DMS114 treated with DMSO at 0.1 percent for 48 hours (cell line): Measurements from ENCODE around the gene PHYKPL.
A peak's percentile ranks its signal among the peaks of the same experiment; 100 is the strongest.

ENCODE experiments used
- DNase-seq: peaks from one replicate; lab custom pipeline; 2025; ENCODE audit not compliant: unreplicated experiment; lab: John Stamatoyannopoulos, UW

Gene PHYKPL

DNA sequence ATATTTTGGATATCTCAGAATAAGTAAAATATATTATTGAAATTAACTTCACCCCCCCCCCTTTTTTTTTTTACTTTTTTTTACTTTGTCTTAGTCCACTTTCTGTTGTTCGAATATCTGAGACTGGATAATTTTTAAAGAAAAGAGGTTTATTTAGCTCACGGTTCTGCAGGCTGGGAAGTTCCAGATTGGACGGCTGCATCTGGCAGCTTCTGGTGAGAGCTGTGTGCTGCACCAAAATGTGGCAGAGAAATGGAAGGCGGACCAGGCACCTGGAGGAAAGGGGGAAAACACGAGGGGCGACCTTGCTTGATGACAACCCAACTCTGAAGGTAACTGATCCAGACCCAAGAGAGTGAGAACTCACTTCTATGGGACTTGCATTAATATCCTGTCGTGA lies 39.8 kb downstream of the PHYKPL start:
- no peak for DNase-seq

DNA sequence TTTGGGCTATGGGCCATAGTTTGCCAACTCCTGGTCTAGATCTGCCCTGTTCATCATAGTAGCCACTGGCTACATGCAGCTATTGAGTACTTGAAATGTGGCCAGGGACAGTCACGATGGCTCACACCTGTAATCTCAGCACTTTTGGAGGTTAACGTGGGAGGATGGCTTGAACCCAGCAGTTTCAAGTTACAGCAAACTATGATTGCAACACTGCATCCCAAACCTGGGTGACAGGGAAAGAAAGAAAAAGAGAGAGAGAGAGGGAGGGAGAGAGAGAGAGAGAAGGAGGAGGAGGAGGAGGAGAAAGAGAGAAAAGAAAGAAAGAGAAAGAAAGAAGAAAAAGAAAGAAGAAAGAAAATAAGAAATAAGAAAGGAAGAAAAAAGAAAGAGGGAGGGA lies 40.4 kb downstream of the PHYKPL start:
- DNase-seq, result no peak

DNA sequence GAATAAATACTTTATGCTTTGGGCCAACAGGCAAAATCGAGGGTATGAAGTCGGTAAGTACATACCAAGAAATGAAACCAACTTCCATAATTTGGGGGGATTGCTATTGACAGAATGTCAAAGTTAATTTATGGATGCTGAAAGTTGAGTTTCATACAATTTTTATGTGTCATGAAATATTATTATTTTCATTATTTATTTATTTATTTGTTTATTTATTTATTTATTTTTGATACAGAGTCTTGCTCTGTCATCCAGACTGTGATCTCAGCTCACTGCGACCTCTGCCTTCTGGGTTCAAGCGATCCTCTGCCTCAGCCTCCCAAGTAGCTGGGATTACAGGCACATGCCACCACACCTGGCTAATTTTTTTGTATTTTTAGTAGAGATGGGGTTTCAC lies 40.9 kb downstream of the PHYKPL start:
- DNase-seq, result no peak

DNA sequence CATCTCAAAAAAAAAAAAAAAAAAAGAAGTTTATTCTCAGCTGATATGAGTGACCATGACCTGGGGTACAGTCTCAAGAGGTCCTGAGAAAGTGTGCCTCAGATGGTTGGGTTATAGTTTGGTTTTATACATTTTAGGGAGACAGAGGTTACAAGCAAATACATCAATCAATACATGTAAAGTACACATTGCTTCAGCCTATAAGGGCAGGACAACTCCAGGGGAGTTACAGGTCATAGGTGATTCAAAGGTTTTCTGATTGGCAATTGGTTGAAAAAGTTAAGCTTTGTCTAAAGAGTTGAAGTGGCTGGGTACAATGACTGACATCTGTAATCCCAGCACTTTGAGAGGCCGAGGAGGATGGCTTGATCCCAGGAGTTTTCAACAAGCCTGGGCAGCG lies 43.2 kb downstream of the PHYKPL start:
- no peak for DNase-seq

DNA sequence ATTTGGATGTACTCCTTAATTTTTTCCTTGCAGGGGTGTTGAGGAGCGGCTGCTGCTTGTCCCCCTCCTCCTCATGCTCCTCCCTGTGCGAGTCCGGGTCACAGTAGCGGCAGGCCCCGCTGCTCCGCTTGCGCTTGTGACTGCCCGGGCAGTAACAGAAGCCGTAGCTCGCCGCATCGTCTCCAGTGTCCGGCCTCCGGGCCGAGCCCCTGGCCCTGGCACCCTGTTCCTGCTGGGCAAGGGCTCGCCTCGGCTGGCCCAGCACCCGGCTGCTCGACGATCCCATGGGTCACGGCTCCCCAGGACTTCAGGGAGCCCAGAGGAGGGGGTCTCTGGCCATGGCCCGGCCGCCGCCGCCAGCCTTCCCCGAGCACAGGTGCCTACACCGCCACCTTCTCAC lies 45.6 kb downstream of the PHYKPL start, which contains the start of gene GMCL2:
TSS of gene GMCL2 (minus strand) at position 358 of the 400 bp plus-strand sequence. CDS start at position 286, 72 bp downstream.
- DNase-seq, result no peak

DNA sequence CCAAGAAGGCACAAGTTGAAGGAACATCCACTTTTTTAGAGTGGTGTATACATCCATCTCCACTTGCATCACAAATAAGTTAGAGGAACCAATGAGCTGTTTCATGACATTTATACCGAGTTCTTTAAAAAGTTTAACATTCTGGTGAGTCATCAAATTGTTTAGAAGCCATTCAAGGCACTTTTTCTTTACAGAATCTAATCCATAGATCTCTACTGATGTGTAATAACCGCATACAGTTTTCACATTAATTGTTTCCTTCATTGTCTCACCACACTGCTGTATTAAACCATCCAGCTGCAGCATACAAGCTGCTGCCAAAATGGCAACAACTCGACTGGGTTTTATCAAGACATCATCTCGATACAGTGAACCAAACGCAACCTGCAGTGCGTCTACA lies 46.2 kb downstream of the PHYKPL start:
- DNase-seq, result no peak

DNA sequence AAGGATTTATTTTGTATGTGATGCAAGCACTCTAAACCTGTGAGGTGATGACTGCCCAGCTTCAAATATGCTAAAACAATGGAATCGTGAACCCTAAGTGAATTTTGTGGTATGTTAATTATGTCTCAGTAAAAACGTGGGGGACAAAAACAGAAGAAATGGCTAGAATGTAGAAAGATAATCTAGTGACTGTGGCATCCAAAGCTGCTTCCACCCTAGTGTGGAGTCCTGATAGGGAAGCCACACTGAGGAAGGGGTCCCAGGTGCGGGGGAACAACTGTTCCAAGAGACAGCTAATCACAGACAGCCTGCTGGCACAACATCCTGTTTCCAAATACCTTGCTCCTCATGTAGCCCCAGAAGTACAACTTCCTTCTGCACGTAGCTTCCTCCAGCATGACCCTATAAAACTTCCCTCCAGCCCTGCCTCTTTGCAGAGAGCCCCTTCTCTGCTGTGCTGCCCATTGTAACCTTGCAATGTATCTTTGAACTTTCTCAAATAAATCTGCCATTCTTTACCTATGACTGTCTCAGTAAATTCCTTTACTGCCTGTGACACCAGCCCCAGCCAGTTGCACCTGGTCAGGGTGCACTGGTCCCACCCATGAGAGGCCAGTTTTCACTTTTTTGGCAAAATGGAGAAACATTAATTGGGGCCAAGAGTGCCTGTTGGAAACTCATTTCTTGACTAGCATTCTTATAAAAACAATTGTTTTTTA lies 50.3 kb downstream of the PHYKPL start:
- no peak for DNase-seq

DNA sequence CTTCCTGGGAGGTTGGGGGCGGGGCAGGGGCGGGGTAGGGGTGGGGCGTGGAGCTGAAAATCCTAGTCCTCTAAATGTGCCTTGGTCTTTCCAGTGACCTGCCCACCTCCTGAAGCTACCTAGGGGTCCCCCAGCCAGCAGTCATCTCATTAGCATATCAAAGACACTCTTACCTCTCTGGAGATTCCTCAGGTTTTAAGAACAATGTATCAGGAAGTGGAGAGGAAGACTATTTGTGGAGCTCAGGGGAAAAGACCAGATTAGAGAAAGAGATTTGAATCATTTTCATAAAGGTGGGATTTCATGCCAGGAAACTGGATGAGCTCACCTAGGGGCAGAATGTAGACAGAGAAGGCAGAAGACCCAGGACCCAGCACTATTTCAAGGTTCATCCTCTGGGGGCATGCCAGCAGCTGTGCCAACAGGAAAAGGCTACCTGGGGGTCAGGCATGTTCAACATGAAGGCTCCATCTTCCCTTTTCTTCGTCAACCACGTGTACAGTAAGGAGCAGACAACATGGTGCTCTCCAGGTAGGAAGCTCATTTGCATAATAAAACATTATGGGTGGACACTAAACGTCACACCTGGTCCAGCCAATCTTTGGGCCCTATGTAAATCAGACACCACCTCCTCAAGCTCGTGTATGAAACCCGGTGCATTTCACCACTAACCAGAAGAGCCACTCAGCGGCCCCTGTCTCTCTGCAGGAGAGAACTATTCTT lies 52.3 kb downstream of the PHYKPL start:
- no peak for DNase-seq

DNA sequence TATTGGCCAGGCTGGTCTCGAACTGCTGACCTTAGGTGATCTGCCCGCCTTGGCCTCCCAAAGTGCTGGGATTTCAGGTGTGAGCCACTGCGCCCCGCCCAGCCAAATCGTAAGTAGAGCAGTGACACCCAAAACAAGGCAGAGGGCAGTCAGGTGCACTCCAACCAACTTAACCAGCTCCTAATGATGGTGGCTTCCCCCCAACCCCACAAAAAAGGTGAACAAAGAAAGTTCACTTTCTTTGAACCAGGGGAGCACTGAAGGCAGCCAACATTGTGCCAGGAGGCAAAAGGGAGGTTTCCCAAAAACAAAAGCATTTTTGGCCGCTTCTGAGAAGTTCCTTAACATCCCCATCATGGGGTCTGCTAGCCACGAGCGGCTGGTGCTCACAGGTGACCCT lies 55.0 kb downstream of the PHYKPL start:
- DNase-seq, result no peak

DNA sequence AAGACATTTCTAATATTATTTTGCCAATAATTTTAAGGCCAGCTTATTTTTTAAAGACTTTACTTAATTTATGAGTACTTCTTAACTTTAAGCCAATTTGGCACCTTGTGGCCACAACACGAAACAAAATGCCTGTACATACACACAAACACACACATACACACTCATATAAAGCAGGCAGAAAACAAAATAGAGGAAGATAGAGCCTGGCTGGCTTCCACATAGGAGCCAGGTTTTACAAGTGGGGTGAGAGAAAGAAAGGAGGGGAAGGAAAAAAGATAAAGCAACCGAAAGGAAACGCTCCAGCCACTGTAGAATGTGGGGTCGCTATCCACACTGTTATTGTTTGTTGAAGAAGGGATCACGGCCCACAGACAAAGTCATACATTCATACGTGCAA lies 55.8 kb downstream of the PHYKPL start:
- no peak for DNase-seq

DNA sequence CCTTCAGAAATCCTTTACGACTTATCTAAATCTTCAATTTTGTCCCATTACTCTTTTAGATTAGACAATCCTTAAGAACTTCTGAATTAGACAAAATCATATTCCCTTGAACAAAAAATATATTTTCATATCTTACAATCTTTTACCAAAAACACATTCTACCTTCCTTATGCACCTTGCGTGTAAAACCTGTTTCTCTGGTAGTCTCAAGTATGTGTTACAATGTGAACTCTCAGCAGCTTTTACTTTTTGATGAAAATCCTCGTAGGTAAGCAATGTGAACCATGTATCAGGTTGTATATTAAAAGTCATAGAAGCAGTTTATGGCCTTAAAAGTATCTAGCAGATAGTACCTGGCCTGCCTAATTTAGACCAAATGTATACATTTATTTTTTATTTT lies 58.1 kb downstream of the PHYKPL start:
- no peak for DNase-seq

DNA sequence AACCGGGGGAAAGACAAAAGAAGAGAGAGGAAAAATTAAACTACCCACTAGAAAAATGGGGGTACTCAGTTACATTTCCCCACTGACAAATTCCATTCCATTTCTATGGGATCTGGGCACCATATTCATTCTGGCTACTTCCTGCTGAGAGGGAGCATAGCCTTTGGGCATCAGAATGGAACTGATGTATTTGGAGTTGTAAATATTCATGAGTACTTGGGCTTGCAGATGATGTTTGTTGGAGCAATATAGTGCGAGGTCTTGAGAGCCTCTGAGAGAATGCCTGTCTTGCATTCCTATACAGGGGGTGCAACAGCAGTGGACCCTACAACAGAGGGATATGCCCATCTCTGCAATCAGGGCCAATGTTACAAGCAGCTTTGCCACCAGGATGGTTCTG lies 62.1 kb downstream of the PHYKPL start:
- no peak for DNase-seq

DNA sequence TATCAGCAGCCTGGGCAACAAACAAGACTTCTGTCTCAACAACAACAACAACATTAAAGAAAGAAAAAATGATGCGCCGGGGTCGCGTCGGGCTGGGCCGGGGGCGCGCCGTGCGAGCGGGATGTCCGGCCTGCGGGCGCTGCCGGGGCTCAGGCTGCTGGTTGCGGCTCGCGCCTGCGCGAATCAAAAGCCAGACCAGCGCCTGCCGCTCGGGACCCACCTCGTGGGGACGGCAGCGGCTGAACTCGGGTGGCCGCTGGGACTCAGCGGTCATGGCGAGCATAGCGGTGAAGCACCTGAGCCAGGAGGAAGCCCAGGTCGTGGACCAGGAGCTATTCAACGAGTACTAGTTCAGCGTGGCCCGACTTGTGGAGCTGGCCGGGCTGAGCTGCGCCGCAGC lies 67.0 kb downstream of the PHYKPL start:
- no peak for DNase-seq

DNA sequence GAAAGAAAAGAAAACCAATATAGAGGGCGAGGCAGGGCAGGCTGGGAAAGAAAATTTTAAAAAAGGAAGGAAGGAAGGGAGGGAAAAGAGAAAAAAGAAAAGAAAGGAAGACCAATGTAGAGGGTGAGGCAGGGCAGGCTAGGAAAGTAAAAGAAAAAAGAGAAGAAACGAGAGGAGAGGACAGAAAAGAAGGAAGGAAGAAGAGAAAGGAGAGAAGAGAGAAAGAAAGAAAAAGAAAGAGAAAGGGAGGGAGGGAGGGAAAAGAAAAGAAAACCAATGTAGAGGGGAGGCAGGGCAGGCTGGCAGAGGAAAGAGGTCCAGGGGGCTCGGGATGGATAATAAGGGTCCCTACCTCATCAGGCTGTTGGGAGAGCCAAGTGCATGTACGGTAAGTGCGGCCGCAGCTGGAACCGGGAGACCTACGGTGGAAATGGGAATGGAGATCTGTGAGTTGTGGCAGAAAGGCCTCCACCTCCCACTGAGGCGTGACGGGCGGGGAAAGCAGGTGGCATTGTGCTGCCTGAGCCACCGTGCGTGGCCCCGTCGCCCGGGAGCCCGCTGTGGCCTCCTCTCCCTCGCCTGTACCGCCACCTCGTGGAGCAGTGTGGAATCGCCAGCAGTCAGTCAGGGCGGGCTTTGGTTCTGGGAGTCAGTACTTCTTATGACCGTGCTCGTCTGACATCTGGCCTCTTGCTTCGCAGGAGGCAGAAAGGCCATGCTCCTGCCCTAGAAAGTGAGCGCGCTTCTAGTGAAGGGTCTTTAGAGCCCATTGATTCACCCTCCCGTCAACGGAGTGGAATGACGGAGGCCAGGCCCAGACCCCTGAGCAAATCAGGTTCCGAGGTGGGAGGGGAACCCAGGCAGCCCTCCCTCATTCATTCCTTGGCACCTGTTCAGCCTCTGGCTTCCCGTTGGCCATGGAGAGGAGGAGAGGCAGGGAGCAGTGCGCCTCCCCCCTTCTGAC lies 68.5 kb downstream of the PHYKPL start:
- DNase-seq, result peak; percentile 71

DNA sequence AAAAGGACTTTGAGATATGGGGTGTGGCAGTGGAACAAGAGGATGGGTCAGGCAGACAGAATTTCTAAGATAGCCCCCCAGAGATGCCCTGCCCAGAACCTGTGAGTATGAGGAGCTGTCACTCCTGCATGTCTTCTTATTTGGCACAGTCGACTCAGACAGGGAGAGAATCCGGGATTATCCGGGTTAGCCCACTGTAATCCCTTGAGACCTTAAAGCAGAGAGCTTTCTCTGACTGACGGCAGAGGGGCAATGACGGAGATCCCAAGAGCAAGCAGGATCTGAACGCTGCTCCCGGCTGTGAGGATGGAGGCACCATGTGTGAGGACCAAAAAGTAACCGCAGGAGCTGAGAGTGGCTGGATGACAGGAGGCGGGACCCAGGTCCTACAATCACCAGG lies 70.1 kb downstream of the PHYKPL start:
- no peak for DNase-seq

DNA sequence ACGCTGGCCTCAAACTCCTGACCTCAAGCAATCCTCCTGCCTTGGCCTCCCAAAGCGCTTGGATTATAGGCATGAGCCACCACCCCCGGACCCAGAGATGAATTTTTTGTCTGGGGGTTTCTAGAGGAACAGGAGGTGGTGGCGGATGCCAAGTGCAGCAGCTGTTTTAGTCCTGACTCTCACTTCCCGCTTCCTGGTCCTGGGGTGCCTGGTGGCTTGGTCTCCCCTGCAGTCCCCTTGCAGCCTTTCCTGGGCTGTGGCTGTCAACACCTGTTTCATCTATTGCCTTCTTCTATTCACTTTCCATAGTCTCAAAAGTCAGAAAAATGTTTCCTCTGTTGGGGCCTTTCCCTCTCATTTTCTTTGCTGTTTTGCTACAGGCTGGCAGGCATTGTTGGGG lies 72.4 kb downstream of the PHYKPL start:
- no peak for DNase-seq
